Fibroblast of lung (primary cell): ENCODE data around the gene IGLON5. TPM values are rescaled to one million over a fixed set of nuclear protein-coding genes. Genes with fewer than 3 reads are reported as not detected.

Source experiments
- DNase-seq, 2 donors: peaks; one replicate each; pipeline versions ENCODE4 v3.0.0 to v3.0.0-alpha.2; 2010; ENCODE audit warnings: low read depth in 2 of 2
- H2AFZ ChIP-seq: 2 replicates; pipeline ENCODE4 v1.5.1; 2012; ENCODE audit warnings: low read length, control low read depth, inconsistent platforms
- H3K27ac ChIP-seq: 2 replicates; pipeline ENCODE4 v1.5.1; 2011; ENCODE audit warnings: low read length, control low read depth; ENCODE audit not compliant: insufficient read depth
- H3K27me3 ChIP-seq: 2 replicates; pipeline ENCODE4 v1.5.1; 2011; ENCODE audit warnings: mild to moderate bottlenecking, low read length; ENCODE audit not compliant: control insufficient read depth, insufficient read depth
- H3K36me3 ChIP-seq: 2 replicates; pipeline ENCODE4 v1.5.1; 2011; ENCODE audit warnings: low read length; ENCODE audit not compliant: control insufficient read depth, insufficient read depth
- H3K4me1 ChIP-seq: 2 replicates; pipeline ENCODE4 v1.5.1; 2011; ENCODE audit warnings: low read length; ENCODE audit not compliant: control insufficient read depth, insufficient read depth; ENCODE audit errors: extremely low read depth
- H3K4me2 ChIP-seq: 2 replicates; pipeline ENCODE4 v1.5.1; 2011; ENCODE audit warnings: low read length, control low read depth; ENCODE audit not compliant: insufficient read depth; ENCODE audit errors: extremely low read depth
- H3K4me3 ChIP-seq, 4 experiments: fragments of 200-600 bp in 1 of 4; sonication (generic) in 1 of 4; replicated peaks in 1 of 4; 2 replicates each; pipeline ENCODE4 v1.5.1; 2011 to 2016; ENCODE audit warnings: low read length in 4 of 4, low read depth in 3 of 4, mild to moderate bottlenecking in 3 of 4, control low read depth in 2 of 4, inconsistent platforms in 1 of 4, mixed read lengths in 1 of 4; ENCODE audit not compliant: insufficient read depth in 1 of 4; ENCODE audit errors: control extremely low read depth in 1 of 4
- H3K79me2 ChIP-seq: 2 replicates; pipeline ENCODE4 v1.5.1; 2012; ENCODE audit warnings: mild to moderate bottlenecking, low read length, inconsistent platforms; ENCODE audit not compliant: control insufficient read depth, insufficient read depth
- H3K9ac ChIP-seq: 2 replicates; pipeline ENCODE4 v1.5.1; 2011; ENCODE audit warnings: mild to moderate bottlenecking, low read length, control low read depth; ENCODE audit not compliant: insufficient read depth
- H3K9me3 ChIP-seq: 2 replicates; pipeline ENCODE4 v1.5.1; 2012; ENCODE audit warnings: low read depth, low read length; ENCODE audit not compliant: control insufficient read depth, insufficient read depth
- H4K20me1 ChIP-seq: 2 replicates; pipeline ENCODE4 v1.5.1; 2011; ENCODE audit warnings: low read length; ENCODE audit not compliant: control insufficient read depth, insufficient read depth; ENCODE audit errors: extremely low read depth
- CTCF ChIP-seq, 2 donors: IDR thresholded peaks in 1 of 2; conservative IDR thresholded peaks in 1 of 2; 1 replicate in 1 of 2; 2 replicates in 1 of 2; pipeline ENCODE4 v1.5.1; 2011 to 2012; ENCODE audit warnings: low read length in 2 of 2, control low read depth in 1 of 2, inconsistent platforms in 1 of 2, low read depth in 1 of 2, mild to moderate bottlenecking in 1 of 2
- EZH2 ChIP-seq: IDR thresholded peaks from 2 replicates; pipeline ENCODE4 v1.5.1; 2012; ENCODE audit warnings: low read length, control low read depth, mild to moderate bottlenecking; ENCODE audit errors: missing control alignments
- polyA plus RNA-seq, 2 donors: library from polyadenylated mRNA; depleted of rRNA in 1 of 2; stranded (reverse) in 1 of 2; unstranded in 1 of 2; fragments of >200 nt; gene quantifications; 2 replicates each; pipeline ENCODE4 v1.2.1, GENCODE V29; 2011 to 2012; ENCODE audit warnings: missing spikeins in 1 of 2
- total RNA-seq: library from RNA; depleted of rRNA; stranded (reverse); fragments of >200 nt; gene quantifications from 2 replicates; pipeline ENCODE4 v1.2.1, GENCODE V29; 2014

IGLON5 gene
- total and polyA plus RNA-seq, 2 donors (not counting 1 experiment from before 2014, with no cell fraction given) = not detected

GRCh38 chr19:51365965-51366388, 54.5 kb downstream of the IGLON5 start, which contains the start of gene ETFB:
ETFB (minus strand) TSS chr19:51366388; CDS start chr19:51366326, 62 bp downstream.
- H3K36me3 ChIP-seq = no peaks in the 10 kb centered on the region
- peak within 1 kb of the TSS; percentile 100 for H3K4me2 ChIP-seq
- DNase-seq = no peak
- peak within 1 kb of the TSS; percentile 95 for H2AFZ ChIP-seq
- H3K9ac ChIP-seq = peak within 1 kb of the TSS; percentile 84
- peak within 1 kb of the TSS; percentile 90 to 98 (median 95) for H3K4me3 ChIP-seq
- H3K9me3 ChIP-seq = no peaks in the 10 kb centered on the region
- H4K20me1 ChIP-seq = no peaks in the 10 kb centered on the region
- H3K79me2 ChIP-seq = peaks cover 4% of the 10 kb centered on the region
- H3K27ac ChIP-seq = peak within 1 kb of the TSS; percentile 89
- TF ChIP-seq CTCF (conservative IDR thresholded peaks at IDR 0.05 in 1 of 2, IDR thresholded peaks at IDR 0.05 in 1 of 2; ENCODE audit: low read depth in 1 of 2, low read length in 2 of 2) (no peak), EZH2 (no peak)
- no peaks in the 10 kb centered on the region for H3K27me3 ChIP-seq
- peaks cover 13% of the 10 kb centered on the region for H3K4me1 ChIP-seq

DNA sequence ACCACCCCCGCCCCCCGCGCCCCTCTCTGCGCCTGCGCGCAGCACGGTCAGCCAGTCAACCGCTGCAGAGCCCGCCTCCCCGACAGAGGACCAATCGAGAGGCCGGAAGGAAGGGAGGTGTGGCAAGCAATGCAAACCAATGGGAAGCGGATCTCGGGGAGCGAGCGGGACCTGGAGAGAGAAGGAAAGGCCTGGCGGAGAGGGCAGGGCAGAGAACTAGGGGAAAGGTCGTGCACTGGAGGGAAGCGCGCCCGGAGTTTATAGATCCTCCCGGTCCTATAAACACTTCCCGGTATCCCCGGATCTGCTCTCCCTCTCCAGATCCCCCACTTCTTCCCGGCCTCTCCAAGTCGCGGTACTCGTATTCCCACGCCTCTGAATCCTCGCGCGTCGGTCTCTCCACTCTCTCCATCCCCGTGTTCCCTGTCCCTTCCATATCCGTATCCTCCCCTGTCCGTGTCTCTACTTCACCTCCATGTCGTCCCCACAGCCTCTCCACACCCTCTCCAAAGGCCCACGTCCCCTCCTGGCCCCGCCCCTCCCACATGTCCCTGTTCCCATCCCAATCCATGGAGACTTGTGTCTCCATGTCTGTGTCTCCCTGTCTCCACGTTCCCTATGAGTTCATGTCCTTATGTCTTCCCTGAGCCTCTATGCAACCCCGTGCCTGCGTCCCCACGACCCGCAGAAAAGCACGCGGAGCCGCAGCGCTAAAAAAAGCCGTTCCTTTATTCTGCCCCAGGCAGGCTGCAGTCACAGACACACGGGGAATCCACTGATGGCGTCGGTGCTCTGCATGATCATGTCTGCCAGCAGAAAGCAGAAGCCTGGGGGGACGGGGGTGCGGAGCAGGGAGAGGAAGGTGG, 55.2 kb downstream of the IGLON5 start:
- H4K20me1 ChIP-seq = no peaks in the 10 kb centered on the region
- TF ChIP-seq CTCF (conservative IDR thresholded peaks at IDR 0.05 in 1 of 2, IDR thresholded peaks at IDR 0.05 in 1 of 2; ENCODE audit: low read depth in 1 of 2, low read length in 2 of 2) = no peak
- no peak for TF ChIP-seq EZH2
- H3K79me2 ChIP-seq = peaks cover 4% of the 10 kb centered on the region
- peak overlapping the region; percentile 64 for H3K4me2 ChIP-seq
- peak overlapping the region; percentile 74 for H3K9ac ChIP-seq
- peak; percentile 95 to 98 for DNase-seq
- peak overlapping the region; percentile 89 for H3K27ac ChIP-seq
- peaks cover 13% of the 10 kb centered on the region for H3K4me1 ChIP-seq
- H3K9me3 ChIP-seq = no peaks in the 10 kb centered on the region
- H3K36me3 ChIP-seq = no peaks in the 10 kb centered on the region
- peak overlapping the region; percentile 95 for H2AFZ ChIP-seq
- H3K4me3 ChIP-seq = peak overlapping the region; percentile 65 to 98 (median 94)
- no peaks in the 10 kb centered on the region for H3K27me3 ChIP-seq

DNA sequence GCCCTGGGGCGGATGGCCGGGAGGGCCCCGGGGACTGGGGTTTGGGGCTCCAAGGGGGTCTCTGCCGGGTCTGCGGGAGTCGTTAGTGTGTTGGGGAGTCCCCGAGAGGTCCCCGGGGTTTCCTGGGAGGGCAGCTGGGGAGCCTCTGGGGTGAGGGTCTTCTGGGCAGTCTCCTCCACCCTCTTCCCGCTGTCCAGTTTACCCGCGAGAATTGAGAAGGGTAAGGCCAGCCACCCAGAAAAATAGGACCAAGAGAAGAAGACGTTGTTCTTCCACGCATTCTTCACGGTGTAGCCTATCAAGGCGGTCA, 55.8 kb downstream of the IGLON5 start:
- Histone ChIP-seq H3K79me2 (peaks cover 4% of the 10 kb centered on the region), H3K9me3 (no peaks in the 10 kb centered on the region), H3K9ac (peak overlapping the region; percentile 74), H3K27me3 (no peaks in the 10 kb centered on the region), H4K20me1 (no peaks in the 10 kb centered on the region), H3K4me3 (peak overlapping the region; percentile 65 to 98 (median 77)), H3K4me2 (peak overlapping the region; percentile 64), H2AFZ (peak overlapping the region; percentile 95), H3K4me1 (peaks cover 13% of the 10 kb centered on the region), H3K27ac (peak overlapping the region; percentile 79), H3K36me3 (no peaks in the 10 kb centered on the region)
- TF ChIP-seq EZH2 (no peak), CTCF (conservative IDR thresholded peaks at IDR 0.05 in 1 of 2, IDR thresholded peaks at IDR 0.05 in 1 of 2; ENCODE audit: low read depth in 1 of 2, low read length in 2 of 2) (no peak)
- DNase-seq = no peak
